ENCODE data around the gene SSC5D.
"Not testable (repeated sequence)": the region's sequence is repeated elsewhere in the genome, so short reads cannot be mapped to it uniquely, and the experiment has no call there.

The SSC5D gene

DNA sequence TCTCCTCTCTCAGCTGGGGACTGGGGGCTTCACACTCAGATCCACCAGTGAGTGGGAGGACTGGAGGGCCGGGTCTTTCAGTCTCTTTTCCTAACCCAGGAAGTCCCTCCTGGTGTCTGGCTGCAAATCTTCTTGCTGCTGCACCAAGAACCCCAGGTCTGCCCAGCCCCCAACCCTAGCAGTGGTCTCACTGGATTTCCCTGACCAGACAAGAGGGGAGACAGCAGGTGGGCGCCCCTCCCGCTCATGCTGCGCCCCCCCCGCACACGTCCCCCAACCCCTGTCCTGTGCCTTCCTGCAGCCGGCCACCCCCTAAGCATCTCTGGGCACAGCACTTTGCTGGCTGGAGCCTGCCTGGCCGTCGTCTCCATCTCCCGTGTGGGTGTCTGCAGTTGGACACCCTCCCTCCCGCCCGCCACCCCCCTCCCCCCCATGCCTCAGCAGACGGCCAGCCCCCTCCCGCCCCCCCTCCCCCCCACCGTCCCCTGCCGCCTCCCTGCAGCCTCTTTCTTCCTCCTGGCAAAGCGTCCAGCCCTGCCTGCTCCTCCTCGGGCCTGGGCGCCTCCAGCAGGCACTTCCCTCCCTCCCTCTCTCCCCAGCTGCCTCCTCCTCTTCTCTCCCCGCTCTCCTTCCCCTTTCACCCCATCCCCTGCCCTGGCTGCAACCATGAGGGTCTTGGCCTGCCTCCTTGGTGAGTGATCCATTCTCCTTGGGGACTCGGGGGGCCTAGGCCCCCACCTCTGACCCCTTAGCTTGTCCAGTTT, at the start of gene SSC5D:
TSS of gene SSC5D (plus strand) at position 513 of the 764 bp plus-strand sequence. CDS start at position 667, 154 bp downstream.
- DNase-seq, result peak; percentile 52

DNA sequence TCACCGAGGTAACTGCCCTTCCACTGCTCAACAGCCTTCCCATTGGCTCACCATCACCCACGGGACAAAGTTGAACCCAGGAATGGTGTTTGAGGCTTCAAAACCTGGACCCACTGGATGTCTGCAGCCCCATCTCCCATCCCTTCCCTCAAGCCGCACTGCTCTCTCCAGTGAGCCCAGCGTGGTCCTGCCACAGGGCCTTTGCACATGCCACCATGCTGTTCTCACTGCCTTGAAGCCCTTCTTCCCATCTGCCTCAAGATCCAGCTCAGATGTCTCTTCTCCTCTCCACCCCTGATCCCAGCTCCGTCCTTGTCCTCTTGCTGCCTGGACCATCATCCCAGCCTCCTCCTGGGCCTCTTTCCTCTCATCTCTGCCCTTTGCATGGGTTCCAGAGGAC, 49.2 kb upstream of the SSC5D start:
- DNase-seq, result no peak

DNA sequence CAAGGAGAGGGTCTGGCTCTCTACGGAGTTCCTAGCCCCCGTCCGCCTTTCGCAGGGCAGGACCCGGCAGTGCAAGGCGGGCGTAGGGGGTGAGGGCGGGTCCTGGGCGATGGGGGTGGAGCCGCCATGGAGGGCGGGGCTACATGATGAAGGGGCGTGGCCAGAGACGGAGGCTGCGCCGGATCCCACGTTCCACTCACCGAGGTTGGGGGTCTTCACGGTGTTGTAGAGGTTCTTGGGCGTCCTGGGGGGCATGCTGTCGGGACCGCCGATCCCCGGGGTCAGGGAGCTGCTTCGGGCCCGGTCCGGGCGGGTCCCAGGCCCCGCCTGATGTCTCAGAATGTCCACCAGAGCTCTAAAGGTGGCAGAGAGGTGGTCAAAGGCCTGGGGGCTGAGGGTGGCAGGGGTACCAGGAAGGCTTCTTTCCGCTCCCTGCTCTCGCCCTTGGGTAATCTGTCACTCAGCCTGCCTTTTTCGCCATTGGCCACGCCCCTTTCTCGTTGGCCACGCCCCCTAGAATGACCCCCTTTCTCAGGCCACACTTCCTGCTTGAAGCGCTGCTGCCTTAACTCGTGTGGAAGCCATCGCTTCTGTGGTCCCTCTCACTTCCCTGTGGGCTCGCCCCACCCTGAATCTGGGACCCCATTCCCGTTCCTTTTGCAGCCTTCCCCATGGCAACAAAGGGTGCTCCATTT, 47.7 kb upstream of the SSC5D start:
- no peak for DNase-seq

DNA sequence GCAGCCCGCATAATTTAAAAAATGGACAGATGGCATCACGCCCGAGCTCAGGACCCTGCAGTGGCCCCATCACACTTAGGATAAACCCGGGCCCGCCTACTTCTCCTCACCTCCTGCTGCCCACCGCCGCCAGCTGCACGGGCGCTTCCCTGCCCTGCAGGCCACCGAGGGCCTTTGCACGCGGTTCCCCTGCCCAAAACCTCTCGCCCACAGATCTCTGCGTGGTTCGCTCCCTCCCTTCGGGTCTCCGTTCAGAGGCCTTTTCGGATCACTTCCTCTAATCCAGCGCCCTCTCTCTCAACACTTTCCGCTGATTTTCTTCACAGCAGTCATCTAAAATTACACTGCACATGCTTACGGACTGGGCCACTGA, 46.9 kb upstream of the SSC5D start:
- no peak for DNase-seq

DNA sequence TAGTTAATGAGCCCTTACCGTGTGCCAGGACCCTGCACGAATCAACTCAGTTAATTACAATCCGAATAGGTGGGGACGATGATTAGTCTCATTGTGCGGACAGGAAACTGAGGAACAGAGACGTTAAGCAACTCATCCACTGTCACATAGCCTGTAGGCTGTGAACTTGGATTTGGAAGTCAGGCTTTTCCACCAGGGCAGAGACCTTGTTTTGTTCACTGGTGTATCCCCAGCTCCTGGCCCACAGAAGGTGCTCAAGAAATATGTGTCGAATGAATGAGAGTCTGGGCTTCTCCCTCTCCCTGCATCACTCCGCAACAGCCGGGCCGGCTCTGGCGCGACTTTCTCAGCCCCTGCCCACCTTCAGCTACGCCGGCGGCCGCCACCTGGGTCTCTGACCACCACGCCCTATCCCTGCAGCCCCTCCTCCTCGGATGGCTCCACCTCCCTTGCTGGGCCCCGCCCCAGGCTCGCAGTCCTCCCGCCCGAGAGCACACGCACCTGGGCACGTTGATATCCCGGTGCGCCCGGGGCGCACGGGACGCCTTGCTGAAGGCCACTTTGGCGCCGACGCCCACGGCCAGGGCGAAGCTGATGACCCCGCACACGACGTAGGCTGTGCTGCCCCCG, 46.4 kb upstream of the SSC5D start:
- no peak for DNase-seq

DNA sequence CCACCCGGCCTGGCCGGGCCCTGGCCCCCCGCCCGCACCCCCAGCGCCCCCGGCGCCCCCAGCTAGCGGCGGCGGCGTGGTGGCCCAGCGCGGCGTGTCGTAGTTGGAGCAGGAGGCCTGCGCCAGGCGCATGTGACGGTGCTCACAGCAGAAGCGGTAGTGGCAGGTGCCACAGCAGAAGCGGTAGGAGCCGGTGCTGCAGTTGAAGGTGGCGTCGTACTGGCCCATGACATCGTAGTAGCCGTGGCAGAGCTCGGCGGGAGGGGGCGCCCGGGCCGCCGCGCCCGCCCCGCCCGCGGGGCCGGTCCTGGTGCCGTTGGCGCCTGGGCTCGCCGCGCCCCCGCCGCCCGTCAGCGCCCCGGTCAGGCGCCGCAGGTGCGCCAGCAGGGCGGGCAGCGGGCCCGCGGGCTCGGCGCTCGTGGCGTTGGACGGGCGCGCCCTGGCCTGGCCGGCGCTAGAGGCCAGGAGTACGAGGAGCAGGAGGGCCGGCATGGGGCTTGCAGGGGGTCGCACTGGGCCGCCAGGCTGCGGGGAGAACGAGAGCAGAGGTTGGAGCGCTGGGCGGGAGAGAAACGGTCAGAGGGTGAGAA, 45.8 kb upstream of the SSC5D start:
- no peak for DNase-seq

DNA sequence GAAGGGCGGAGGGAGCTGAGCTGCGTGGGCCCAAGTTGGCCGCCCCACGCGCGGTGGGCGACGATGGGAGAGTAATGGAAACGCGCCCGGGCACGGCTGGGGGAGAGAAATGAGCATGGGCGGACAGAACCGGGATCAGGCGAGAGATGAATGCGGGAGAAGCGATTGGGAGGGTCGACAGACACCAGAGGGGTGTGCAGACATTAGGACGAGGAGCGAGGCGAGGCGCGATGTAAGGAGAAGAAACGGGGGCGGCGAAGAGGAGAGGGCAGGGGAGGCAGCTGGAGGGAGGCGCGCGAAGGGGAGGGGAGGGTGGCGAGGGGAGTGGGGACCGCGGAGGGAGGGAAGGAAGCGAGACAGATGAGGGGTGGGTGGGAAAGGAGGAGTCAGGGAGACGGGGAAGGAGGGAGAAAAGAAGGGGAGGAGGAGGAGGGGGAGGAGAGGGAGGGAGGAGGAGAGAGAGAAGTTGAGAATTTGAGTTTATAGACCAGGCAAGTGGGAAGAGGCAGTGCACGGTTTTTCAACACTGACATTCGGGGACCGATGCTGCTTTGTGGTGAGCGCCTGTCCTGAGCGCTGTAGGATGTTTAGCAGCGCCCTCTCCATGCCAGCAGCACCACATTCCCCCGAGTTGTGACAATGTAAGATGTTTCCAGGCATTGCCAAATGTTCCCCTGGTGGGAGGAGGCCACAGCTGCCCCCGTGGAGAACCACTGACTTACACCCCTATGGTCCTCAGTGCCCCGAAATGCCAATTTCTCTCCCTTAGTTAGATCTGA, 45.0 kb upstream of the SSC5D start, which contains the start of gene SHISA7:
TSS of gene SHISA7 (minus strand) at position 256 of the 779 bp plus-strand sequence. CDS start 437 bp downstream, outside the sequence.
- no peak for DNase-seq

DNA sequence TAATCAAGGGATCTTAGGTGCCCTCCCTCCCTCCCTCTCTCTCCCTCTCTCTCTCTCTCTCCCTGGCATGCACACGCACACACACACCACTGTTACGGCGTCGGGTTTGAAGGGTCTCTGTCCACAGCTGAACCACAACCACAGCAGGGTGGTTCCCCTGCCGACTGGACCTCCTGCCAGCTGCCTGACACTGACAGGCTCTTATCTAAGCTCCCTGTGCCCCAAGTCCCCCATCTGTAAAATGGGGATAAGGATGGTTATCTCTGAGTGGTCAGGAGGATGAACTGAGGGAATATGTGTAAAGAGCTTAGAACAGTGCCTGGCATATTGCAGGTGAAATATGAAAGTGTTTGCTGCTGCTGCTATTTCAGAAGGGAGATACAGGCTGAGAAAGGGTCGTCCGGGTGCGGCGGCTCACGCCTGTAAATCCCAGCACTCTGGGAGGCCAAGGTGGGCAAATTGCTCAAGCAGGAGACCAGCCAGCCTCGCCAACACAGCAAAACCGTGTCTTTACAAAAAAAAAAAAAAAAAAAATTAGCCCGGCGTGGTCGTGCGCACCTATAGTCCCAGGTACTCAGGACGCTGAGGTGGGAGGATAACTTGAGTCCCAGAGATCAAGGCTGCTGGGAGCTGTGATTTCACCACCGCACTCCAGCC, 44.3 kb upstream of the SSC5D start:
- no peak for DNase-seq

DNA sequence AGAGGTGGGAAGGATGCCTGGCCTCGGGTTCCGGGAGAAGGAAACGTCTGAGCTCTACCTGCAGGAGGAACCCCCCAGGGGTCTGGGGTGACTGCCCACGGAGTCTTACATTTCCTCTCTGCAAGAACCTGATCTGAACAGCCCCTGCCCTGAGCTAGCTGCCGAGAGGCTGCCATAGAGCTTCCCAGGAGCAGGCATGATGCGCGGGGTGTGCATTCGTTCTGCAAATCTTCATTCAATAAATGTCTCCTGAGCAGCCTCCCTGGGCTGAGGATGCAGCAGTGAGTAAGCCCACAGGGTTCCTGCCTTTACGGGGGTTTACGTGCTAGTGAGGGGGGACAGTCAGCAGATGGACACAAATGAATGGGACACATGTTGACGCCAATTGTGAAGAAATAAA, 43.6 kb upstream of the SSC5D start:
- no peak for DNase-seq

DNA sequence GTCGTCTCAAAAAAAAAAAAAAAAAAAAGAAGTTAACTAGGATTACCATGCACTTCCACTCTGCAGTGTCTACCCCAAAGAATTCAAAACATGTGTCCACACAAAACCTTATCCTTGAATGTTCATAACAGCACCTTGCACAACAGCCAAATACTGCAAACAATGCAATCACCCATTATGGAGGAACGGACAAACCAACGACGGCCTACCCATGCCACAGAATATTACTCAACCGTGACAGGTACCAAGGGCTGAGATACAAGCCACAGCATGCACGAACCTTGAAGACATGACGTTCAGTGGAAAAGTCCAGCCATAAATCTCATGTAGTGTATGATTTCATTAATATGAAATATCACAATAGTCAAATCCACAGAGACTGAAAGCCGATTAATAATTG, 42.2 kb upstream of the SSC5D start:
- DNase-seq, result no peak

DNA sequence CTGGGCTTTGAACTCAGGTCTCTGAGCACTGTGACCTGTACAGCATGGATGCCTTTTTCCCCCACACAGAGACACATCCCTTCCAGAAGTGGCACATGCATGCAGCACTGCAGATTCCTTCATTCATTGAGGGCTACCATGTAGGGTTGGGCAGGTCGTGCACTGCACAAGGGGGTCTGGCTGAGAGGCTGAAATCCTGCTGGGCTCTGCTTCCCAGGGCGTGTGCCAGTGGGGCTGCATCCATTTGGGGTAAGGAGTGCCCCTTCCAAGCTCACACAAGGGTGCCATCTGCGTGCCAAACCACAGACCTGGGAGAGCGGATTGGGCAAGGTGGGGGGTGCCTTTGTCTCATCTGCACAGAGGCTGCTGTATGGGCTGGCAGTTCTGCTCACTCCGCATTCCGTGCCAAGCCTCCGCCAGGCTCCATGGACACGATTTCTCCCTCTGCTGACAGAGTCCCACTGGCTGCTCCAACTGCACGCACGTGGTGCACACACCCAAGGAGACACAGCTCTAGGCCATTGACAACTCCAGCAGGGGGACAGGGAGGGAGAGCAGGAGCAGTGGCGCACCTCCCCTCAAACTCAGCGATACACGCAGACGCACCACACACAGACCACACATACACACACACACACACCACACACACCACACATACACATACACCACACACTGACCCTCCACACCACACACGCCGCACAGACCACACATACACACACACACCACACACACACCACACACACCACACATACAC, 40.6 kb upstream of the SSC5D start:
- DNase-seq, result peak; percentile 22

DNA sequence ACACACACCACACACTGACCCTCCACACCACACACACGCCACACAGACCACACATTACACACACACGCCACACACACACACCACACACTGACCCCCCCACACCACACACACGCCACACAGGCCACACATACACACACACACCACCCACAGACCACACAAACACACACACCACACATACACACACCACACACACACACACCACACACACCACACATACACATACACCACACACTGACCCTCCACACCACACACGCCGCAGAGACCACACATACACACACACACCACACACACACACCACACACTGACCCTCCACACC, 40.1 kb upstream of the SSC5D start:
- not testable (repeated sequence) for DNase-seq

DNA sequence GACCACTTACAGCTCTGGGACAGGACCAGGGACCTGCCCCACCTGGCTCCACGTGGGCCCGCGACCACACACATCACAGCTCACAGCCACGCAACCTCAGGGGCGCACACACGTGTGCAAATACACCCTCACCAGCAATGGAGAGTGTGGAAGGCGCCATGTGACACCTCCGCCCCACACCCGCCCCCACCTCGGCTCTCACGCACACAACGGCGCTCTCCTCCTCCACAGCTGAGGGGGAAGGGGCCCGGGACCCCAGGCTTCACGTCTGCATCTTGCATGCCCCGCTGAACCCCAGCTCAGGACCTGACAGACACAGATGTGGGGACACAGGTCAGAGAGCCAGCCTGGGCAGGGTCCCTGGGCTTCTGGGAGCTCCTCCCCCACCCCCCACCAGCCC, 38.8 kb upstream of the SSC5D start:
- DNase-seq, result no peak

DNA sequence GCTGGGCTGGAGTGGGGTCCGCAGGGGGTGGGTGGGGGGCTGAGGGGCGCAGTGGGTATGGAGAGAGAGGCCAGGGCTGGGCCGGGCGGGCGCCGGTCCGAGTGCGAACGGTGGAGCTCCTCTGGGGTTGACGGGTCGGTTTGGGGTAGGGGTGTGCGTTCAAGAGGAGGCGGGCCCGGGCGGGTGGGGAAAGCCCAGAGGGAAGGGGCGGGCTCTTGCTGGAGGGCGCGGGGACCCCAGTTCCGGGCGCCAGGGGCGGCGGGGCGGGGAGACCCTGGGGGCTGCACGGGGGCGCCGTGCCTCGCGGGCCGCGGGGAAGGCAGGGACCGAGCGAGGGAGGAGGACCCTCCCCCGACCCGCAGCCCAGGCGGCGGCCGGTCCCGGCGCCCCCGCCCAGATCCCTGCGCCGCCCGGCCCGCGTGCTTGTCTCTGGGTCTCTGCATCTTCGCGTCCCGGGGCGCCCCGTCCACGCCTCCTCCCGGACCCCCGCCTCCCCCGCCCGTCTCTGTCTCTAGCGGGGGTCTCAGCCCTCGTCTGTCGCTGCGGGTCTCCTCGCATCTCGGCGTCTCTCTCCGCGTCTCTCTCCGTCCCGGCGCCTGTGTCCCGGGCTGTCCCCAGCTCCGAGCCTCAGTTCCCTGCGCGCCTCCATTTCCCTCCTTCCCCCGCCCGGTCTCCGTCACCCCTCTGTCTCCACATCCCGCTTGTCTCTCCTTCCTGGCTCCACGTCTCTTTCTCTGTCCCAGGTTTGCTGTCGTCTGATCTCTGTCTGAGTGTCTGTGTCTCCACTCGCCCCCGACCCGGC, 36.9 kb upstream of the SSC5D start:
- DNase-seq, result no peak

DNA sequence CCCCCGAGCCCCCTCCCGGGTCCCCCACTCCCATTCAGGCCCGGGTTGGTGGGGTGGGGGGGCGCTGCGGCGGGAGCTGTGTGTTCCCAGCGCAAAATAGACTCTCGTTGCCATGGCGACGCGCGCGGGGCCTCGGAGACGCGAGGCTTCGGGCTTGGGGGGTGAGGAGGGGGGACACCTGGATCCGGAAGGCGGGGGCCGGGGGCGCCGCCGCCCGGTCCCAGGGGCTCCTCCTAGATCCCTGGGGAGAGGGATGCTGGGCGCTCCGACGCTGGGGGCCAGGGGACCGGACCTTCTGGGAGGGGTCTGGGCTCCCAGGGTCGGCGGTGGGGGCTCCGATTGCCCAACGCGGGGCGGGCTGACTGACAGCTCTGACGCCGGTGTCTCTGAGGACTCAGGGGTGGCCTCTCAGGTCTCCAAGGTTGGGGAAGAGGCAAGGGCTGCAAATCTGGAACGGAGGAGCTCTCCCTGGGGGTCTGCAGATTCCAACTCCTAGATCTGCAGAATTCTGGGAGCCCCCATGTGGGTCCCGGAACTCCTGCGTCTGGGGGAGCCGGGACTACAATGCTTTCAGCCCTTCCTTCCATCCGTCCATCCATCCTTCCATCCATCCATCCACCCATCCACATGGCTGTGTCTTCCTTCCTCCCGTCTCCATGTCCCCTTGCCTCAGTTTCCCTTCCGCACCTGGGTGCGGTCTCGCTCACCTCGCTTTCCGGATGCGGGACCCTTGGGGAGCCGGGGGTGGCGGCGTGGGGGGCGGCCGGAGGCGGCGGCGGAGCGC, 36.1 kb upstream of the SSC5D start:
- no peak for DNase-seq

DNA sequence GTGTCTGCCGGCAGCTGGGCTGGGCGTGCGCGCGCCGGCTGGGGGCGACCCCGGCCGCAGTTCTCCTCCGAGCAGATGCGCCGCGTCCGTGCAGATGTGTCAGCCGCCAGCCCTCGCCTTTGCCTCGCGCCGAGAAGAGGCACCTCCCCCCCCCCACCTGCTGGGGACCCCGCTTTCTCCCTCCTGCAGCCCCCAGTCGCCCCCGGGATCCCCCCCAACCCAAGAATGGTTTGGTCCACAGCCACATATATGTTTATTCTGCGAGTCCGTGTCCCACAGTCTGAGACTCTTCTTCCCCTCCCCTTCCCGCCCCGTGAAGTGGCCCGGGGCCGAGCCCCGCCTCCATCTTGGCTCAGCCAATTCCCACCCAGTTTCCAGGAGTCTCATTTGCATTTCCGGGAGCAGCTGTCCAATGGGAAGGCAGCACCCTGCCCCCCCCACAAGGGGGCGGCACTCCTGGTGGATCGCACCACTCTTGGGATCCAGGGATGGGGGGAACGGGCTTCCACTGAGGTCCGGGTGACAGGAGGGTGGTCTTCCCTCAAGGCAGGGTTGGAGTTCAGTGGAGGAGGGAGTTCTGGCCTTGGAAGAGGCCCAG, 35.4 kb upstream of the SSC5D start:
- peak; percentile 71 for DNase-seq

DNA sequence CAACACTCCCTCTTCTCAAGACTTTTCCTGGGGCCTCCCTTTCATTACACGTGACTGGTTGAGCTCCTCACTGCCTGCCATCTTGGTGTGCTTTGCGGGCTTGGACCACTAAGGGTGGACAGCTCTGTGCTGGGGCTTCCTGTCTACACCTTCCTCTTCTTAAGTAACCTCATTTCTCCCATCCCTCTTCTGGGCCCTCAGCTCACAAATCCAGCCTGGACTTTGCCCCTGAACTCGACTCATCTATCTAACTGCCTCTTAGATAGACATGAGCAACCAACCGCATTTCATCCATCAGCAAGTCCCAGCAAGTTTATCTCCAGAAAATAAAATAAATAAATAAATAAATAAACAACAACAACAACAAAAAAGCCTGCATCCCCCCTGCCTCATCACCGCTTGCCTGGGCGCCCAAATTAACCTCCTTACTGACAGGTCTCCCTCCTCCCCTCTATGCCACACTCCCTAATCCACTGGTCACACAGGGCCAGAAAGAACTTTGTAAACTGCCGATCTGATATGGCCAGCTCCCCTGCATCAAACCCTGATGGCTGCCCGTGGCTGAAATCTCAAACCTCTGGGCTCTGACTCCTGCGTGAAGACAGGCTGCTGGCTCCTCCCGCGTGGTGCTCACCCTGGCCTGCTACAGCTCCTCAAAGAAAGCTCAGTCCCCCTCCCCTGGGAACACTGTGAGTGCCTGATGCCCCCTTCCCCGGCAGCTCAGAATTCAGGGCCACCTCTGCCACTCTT, 34.5 kb upstream of the SSC5D start:
- no peak for DNase-seq

DNA sequence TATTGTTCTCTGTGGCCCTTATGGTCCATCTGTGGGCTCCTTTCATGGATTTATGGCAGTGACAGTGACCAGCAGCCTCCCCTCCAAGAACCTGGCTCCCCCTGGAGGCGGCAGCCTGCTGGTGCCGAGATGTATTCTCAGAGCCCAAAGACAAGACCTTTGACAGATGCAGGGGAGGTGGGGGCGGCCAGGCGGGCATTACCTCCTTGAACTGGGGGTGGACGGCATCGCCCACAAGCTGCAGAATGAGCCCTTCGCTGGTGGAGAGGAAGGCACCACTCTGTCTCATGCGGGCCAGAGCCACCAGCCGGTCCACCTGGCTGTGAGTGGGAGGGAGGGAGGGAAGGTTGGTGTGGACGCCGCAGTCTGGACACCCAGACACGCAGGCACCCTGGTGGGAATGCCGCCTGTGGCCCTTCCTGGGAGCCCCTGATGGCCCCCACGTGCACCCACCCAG, 33.4 kb upstream of the SSC5D start:
- no peak for DNase-seq

Data from fibroblast of skin of right quadriceps (primary cell).